A673 (cell line): ENCODE data around the gene SGK1. TPM values are rescaled to one million over a fixed set of nuclear protein-coding genes. Genes with fewer than 3 reads are reported as not detected.

Experiments
- BruUV-seq: library from RNA; stranded (reverse); fragments of 400-500 nt; replicated peaks from 2 replicates; lab custom pipeline; 2021; lab: Mats Ljungman, UMichigan
- CTCF ChIA-PET: fragments of 300-600 bp; sonication (Branson Sonifier 250); formaldehyde crosslinking; loops from one replicate; lab custom pipeline; 2022; ENCODE audit warnings: antibody characterized with exemption; lab: Charles Lee
- POLR2A ChIA-PET: fragments of 300-600 bp; sonication (Branson Sonifier 250); formaldehyde crosslinking; loops from one replicate; lab custom pipeline; 2022; ENCODE audit warnings: antibody characterized with exemption; ENCODE audit not compliant: low non-redundant PET; lab: Charles Lee
- DNase-seq: peaks from one replicate; pipeline ENCODE4 v3.0.0-alpha.2; 2015; ENCODE audit warnings: low spot score
- H3K27ac ChIP-seq: fragments of 200-600 bp; sonication (generic); 2 replicates; pipeline ENCODE4 v1.5.1; 2016; ENCODE audit warnings: mixed run types, low read depth, mild to moderate bottlenecking, mixed read lengths, antibody characterized with exemption, low read length; ENCODE audit not compliant: poor library complexity, severe bottlenecking
- H3K27me3 ChIP-seq: fragments of 200-600 bp; sonication (generic); replicated peaks from 2 replicates; pipeline ENCODE4 v1.6.1; 2017; ENCODE audit warnings: mixed run types, low read depth, mild to moderate bottlenecking, mixed read lengths, antibody characterized with exemption, low read length; ENCODE audit not compliant: insufficient read depth, poor library complexity
- H3K36me3 ChIP-seq: fragments of 200-600 bp; sonication (generic); 2 replicates; pipeline ENCODE4 v1.6.1; 2016; ENCODE audit warnings: mixed run types, mild to moderate bottlenecking, mixed read lengths, antibody characterized with exemption, low read length; ENCODE audit not compliant: insufficient read depth, poor library complexity, severe bottlenecking
- H3K4me1 ChIP-seq: fragments of 200-600 bp; sonication (generic); 2 replicates; pipeline ENCODE4 v1.6.1; 2017; ENCODE audit warnings: mixed run types, mild to moderate bottlenecking, mixed read lengths, antibody characterized with exemption, low read length; ENCODE audit not compliant: insufficient read depth, poor library complexity, severe bottlenecking
- H3K4me3 ChIP-seq: fragments of 200-600 bp; sonication (generic); 2 replicates; pipeline ENCODE4 v1.5.1; 2016; ENCODE audit warnings: low read depth, mixed run types, mild to moderate bottlenecking, mixed read lengths, low read length; ENCODE audit not compliant: poor library complexity, severe bottlenecking
- H3K9me3 ChIP-seq: fragments of 200-600 bp; sonication (generic); 2 replicates; pipeline ENCODE4 v1.6.1; 2016; ENCODE audit warnings: mixed run types, low read depth, mild to moderate bottlenecking, mixed read lengths, antibody characterized with exemption, low read length; ENCODE audit not compliant: poor library complexity, severe bottlenecking
- EZH2 ChIP-seq: fragments of 200-600 bp; sonication (generic); IDR thresholded peaks from 2 replicates; pipeline ENCODE4 v1.6.1; 2017; ENCODE audit warnings: borderline replicate concordance, low read depth, mild to moderate bottlenecking, mixed read lengths, antibody characterized with exemption, low read length; ENCODE audit not compliant: poor library complexity, severe bottlenecking
- intact Hi-C: fragments of 100-400 bp; cut with micrococcal nuclease; formaldehyde crosslinking; loops from one replicate; pipeline ENCODE4 v1.10.0; 2022; ENCODE audit not compliant: unreplicated experiment
- total RNA-seq: library from RNA; stranded (reverse); gene quantifications from 2 replicates; pipeline ENCODE4 v1.2.3, GENCODE V29; 2021
- TF ChIP-seq, protein P1 (sequence below): fragments of 300-800, 200-600 bp; sonication (generic); conservative IDR thresholded peaks from 2 replicates; pipeline ENCODE4 v1.5.1; 2017; ENCODE audit warnings: low read depth, mild to moderate bottlenecking, antibody characterized with exemption, low read length, moderate library complexity, mixed read lengths

SGK1 gene
- total RNA-seq, 1 experiment from 2014 or later, result 73.3 TPM

DNA sequence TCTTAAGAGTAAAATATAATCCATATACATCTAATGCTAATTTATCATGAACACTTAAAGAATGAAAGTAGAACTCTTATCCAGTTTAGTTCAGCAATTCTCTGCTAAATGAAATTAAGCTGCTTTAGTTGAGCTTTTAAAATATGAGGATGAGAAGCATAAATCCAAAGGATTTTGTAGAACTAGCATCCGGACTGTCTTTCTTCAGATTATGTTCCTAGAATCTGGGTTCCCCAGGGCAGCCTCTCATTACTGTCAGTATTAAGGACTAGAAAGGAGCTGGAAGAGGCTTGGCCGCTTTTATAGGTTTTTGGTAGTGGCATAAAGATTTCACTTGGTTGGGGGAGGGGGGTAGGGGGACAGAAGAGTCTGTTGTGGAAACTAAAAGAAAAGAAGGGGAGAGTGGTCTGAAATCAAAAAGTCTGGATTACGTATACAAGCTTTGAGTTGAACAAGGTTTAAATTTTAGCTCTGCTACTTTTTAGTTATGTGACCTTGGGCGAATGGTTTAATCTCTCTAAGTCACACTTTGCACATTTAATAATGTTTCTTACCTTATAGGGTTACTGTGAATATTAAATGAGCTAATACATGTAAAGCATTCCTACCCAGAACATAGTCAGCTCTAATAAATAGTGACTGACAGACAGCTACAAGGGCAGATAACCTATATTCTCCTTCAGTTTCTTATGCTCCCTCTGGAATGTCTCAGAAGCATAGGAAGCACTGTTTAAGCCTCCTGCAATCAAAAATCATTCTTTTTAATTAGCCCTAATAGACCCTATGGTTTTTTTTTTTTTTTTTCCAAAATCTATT is 3.7 kb downstream of the SGK1 start:
- Histone ChIP-seq H3K36me3 (no peaks in the 10 kb centered on the region), H3K27me3 (peaks cover 3% of the 10 kb centered on the region), H3K27ac (no peak overlapping the region), H3K4me1 (peaks cover 6% of the 10 kb centered on the region), H3K9me3 (no peaks in the 10 kb centered on the region), H3K4me3 (no peak overlapping the region)
- ChIA-PET CTCF (interaction anchor here (0.7 kb wide), 2 partner anchors 217 to 539 kb away, joined by 3 to 12 read pairs; no protein-coding TSS in a partner anchor), POLR2A (no interaction called here)
- BruUV-seq, result no TSS peak
- no peak for DNase-seq
- intact Hi-C loops, result no loop called here
- no peak for TF ChIP-seq EZH2
- TF ChIP-seq, protein P1, sequence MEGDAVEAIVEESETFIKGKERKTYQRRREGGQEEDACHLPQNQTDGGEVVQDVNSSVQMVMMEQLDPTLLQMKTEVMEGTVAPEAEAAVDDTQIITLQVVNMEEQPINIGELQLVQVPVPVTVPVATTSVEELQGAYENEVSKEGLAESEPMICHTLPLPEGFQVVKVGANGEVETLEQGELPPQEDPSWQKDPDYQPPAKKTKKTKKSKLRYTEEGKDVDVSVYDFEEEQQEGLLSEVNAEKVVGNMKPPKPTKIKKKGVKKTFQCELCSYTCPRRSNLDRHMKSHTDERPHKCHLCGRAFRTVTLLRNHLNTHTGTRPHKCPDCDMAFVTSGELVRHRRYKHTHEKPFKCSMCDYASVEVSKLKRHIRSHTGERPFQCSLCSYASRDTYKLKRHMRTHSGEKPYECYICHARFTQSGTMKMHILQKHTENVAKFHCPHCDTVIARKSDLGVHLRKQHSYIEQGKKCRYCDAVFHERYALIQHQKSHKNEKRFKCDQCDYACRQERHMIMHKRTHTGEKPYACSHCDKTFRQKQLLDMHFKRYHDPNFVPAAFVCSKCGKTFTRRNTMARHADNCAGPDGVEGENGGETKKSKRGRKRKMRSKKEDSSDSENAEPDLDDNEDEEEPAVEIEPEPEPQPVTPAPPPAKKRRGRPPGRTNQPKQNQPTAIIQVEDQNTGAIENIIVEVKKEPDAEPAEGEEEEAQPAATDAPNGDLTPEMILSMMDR, result no peak

DNA sequence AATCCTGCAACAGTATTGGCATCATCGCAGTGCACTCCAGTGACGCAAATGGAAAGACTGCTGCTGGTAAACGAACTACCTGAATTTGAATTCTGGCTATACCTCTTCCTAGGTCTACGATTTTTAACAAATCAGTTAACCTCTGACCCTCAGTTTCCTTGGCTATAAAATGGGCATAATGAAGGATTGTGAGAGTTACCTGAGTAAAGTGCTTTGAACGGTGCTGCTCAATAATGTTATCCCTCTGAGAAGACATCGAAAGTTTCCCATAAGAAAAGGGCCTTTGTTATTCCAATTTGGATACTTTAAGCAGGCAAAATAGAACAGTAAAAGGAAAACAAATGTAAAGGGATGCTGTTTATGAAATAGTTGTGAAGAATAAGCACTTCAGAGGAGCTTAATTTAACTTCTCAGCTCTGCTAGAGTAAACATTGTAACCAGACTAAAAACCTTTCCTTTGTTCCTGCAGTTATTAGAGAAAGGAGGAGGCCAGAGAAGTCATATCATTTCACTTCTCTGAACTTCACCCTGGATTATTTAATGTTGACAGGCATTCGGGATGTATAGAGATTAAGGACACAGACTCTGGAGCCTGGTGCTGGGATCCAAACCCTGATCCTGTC is 5.8 kb downstream of the SGK1 start:
- H3K9me3 ChIP-seq, result no peaks in the 10 kb centered on the region
- H3K27ac ChIP-seq, result no peak overlapping the region
- no peak for TF ChIP-seq EZH2
- TF ChIP-seq, protein P1, result no peak
- H3K27me3 ChIP-seq, result no peaks in the 10 kb centered on the region
- intact Hi-C loops, result no loop called here
- no peaks in the 10 kb centered on the region for H3K4me1 ChIP-seq
- H3K36me3 ChIP-seq, result no peaks in the 10 kb centered on the region
- H3K4me3 ChIP-seq, result no peak overlapping the region
- no TSS peak for BruUV-seq
- ChIA-PET CTCF (no interaction called here), POLR2A (no interaction called here)
- DNase-seq, result no peak

DNA sequence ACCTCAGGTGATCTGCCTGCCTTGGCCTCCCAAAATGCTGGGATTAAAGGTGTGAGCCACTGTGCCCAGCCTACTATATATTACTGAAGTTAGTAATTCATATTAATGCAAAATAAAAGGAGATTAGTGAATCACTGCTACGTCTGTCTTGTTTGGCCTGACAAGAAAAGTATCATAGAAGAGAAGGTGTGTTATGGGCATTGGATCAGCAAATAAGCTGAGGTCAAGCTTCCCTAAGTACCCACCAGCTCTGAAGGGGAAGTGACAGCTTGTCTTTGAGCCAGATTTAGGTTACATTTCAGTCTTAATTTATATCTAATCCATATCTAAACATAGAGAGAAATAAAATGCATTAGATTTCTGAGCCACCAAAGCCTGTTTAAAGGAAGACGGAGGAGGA is 7.1 kb downstream of the SGK1 start:
- no peak overlapping the region for H3K4me3 ChIP-seq
- no peak overlapping the region for H3K27ac ChIP-seq
- DNase-seq, result no peak
- BruUV-seq, result no TSS peak
- no peaks in the 10 kb centered on the region for H3K36me3 ChIP-seq
- no peaks in the 10 kb centered on the region for H3K9me3 ChIP-seq
- POLR2A ChIA-PET, result no interaction called here
- no peaks in the 10 kb centered on the region for H3K27me3 ChIP-seq
- no peaks in the 10 kb centered on the region for H3K4me1 ChIP-seq
- intact Hi-C loops, result no loop called here
- TF ChIP-seq, protein P1, result no peak
- no peak for TF ChIP-seq EZH2
- CTCF ChIA-PET, result no interaction called here
